ENCODE measurements around the gene TMEM219. TPM values are rescaled to one million over a fixed set of nuclear protein-coding genes. Genes with fewer than 3 reads are reported as not detected.

Gene TMEM219
- total and polyA plus RNA-seq, 9 of the 15 experiments (the other 6 are each of a cell fraction or from before 2014, with no cell fraction given) = 35.3 to 62.8 (median 55.5) TPM

DNA sequence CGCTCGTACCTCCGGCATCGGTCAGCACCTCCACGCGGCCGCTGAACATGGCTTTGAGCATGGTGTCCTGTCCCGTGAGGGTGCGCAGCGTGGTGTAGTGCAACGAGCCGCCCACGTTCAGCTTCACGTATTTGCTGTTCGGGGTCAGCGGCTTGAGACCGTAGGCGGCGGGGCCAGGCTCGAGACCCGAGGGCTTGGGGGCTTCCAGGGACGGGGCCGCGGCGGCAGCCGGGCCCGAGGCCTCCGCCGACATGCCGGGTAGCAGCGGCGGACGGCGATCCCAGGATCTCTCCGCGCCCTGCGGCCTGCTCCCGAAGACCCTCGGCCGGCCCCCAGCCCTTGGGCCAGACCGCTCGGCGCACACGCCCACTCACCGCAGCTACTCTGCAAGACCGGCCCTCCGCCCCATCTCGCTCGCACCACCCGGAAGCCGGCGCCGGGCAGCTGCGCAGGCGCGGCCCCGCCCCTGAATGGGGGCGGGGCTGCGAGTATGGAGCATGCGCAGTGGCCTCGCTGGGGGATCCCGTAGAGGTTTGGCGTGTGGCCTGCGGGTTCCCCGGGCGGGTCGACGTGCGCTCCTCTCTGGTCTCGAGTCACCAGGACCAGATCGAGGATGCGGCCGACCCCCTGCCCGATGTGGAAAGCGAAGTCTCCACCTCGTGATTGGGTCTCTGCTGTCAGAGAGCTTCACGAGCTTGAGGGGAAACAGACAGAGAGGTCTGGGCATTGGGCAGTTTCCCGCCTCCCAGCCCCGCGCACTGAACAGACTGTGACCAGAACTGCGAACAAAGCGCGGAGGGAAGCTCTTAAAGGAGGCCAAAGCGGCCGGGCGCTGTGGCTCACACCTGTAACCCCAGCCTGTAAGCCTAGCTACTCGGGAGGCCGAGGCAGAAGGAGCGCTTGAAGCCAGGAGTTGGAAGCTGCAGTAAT lies 35.8 kb upstream of the TMEM219 start, which contains the start of gene KCTD13 (continued):
- TF ChIP-seq SMARCA4 (IDR thresholded peaks at IDR 0.05) = no peak
- no peak for TF ChIP-seq ZBTB1 (CRISPR knock-in tag; IDR thresholded peaks at IDR 0.05; ENCODE audit: borderline replicate concordance, low read depth)
- TF ChIP-seq ZNF77 (CRISPR knock-in tag; IDR thresholded peaks at IDR 0.05) = no peak
- TF ChIP-seq PHF20 (IDR thresholded peaks at IDR 0.05; ENCODE audit: partially characterized antibody) = no peak
- no peak for TF ChIP-seq ZNF583 (CRISPR knock-in tag; IDR thresholded peaks at IDR 0.05)
- TF ChIP-seq, protein P1, sequence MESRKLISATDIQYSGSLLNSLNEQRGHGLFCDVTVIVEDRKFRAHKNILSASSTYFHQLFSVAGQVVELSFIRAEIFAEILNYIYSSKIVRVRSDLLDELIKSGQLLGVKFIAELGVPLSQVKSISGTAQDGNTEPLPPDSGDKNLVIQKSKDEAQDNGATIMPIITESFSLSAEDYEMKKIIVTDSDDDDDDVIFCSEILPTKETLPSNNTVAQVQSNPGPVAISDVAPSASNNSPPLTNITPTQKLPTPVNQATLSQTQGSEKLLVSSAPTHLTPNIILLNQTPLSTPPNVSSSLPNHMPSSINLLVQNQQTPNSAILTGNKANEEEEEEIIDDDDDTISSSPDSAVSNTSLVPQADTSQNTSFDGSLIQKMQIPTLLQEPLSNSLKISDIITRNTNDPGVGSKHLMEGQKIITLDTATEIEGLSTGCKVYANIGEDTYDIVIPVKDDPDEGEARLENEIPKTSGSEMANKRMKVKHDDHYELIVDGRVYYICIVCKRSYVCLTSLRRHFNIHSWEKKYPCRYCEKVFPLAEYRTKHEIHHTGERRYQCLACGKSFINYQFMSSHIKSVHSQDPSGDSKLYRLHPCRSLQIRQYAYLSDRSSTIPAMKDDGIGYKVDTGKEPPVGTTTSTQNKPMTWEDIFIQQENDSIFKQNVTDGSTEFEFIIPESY (CRISPR knock-in tag; IDR thresholded peaks at IDR 0.05) = no peak
- TF ChIP-seq KLF10 (CRISPR knock-in tag; IDR thresholded peaks at IDR 0.05) = no peak
- TF ChIP-seq, protein P2, sequence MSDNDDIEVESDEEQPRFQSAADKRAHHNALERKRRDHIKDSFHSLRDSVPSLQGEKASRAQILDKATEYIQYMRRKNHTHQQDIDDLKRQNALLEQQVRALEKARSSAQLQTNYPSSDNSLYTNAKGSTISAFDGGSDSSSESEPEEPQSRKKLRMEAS (CRISPR knock-in tag; IDR thresholded peaks at IDR 0.05) = no peak; the same call in 1 of the 2 replicates
- TF ChIP-seq, protein P3, sequence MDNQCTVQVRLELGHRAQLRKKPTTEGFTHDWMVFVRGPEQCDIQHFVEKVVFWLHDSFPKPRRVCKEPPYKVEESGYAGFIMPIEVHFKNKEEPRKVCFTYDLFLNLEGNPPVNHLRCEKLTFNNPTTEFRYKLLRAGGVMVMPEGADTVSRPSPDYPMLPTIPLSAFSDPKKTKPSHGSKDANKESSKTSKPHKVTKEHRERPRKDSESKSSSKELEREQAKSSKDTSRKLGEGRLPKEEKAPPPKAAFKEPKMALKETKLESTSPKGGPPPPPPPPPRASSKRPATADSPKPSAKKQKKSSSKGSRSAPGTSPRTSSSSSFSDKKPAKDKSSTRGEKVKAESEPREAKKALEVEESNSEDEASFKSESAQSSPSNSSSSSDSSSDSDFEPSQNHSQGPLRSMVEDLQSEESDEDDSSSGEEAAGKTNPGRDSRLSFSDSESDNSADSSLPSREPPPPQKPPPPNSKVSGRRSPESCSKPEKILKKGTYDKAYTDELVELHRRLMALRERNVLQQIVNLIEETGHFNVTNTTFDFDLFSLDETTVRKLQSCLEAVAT (IDR thresholded peaks at IDR 0.05) = peak in 1 of 2 experiments; percentile 12; a peak in 1 of 4 replicates
- TF ChIP-seq RFX1 (IDR thresholded peaks at IDR 0.05) = no peak
- TF ChIP-seq, protein P4, sequence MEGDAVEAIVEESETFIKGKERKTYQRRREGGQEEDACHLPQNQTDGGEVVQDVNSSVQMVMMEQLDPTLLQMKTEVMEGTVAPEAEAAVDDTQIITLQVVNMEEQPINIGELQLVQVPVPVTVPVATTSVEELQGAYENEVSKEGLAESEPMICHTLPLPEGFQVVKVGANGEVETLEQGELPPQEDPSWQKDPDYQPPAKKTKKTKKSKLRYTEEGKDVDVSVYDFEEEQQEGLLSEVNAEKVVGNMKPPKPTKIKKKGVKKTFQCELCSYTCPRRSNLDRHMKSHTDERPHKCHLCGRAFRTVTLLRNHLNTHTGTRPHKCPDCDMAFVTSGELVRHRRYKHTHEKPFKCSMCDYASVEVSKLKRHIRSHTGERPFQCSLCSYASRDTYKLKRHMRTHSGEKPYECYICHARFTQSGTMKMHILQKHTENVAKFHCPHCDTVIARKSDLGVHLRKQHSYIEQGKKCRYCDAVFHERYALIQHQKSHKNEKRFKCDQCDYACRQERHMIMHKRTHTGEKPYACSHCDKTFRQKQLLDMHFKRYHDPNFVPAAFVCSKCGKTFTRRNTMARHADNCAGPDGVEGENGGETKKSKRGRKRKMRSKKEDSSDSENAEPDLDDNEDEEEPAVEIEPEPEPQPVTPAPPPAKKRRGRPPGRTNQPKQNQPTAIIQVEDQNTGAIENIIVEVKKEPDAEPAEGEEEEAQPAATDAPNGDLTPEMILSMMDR (IDR thresholded peaks at IDR 0.05 in 2 of 3, conservative IDR thresholded peaks at IDR 0.05 in 1 of 3; ENCODE audit: insufficient read depth in 2 of 3, low read depth in 1 of 3, low read length in 3 of 3) = no peak
- TF ChIP-seq MCM3 (IDR thresholded peaks at IDR 0.05) = no peak
- no peak for TF ChIP-seq MCM2 (IDR thresholded peaks at IDR 0.05; ENCODE audit: low read depth)
- no peak for TF ChIP-seq RBM14 (IDR thresholded peaks at IDR 0.05; ENCODE audit: borderline replicate concordance, insufficient read depth, low read depth, low read length)
- peak; percentile 27; the same call in 1 of the 2 replicates for TF ChIP-seq CREB1 (IDR thresholded peaks at IDR 0.05)
- no peak for TF ChIP-seq CREB1 (CRISPR knock-in tag; IDR thresholded peaks at IDR 0.05)
- 0 out of 2 replicates have a peak, but pooled peaks have one; percentile 25 for TF ChIP-seq ZNF24 (IDR thresholded peaks at IDR 0.05)
- TF ChIP-seq, protein P5, sequence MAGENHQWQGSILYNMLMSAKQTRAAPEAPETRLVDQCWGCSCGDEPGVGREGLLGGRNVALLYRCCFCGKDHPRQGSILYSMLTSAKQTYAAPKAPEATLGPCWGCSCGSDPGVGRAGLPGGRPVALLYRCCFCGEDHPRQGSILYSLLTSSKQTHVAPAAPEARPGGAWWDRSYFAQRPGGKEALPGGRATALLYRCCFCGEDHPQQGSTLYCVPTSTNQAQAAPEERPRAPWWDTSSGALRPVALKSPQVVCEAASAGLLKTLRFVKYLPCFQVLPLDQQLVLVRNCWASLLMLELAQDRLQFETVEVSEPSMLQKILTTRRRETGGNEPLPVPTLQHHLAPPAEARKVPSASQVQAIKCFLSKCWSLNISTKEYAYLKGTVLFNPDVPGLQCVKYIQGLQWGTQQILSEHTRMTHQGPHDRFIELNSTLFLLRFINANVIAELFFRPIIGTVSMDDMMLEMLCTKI (IDR thresholded peaks at IDR 0.05; ENCODE audit: partially characterized antibody) = no peak
- no peak for TF ChIP-seq ZNF217 (CRISPR knock-in tag; IDR thresholded peaks at IDR 0.05)
- no peak for TF ChIP-seq FOXM1 (IDR thresholded peaks at IDR 0.05; ENCODE audit: low read depth)
- no peak; the same call in 1 of the 2 replicates for TF ChIP-seq FOXM1 (CRISPR knock-in tag; IDR thresholded peaks at IDR 0.05; ENCODE audit: low read depth)
- TF ChIP-seq ARID1B (IDR thresholded peaks at IDR 0.05) = no peak
- TF ChIP-seq, protein P6, sequence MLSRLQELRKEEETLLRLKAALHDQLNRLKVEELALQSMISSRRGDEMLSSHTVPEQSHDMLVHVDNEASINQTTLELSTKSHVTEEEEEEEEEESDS (CRISPR knock-in tag; IDR thresholded peaks at IDR 0.05) = no peak
